Panc1 (cell line): ENCODE results near the gene SSR1.

Source experiments
- CTCF ChIP-seq: fragments of 450-650 bp; IDR thresholded peaks from 2 replicates; pipeline ENCODE4 v1.5.1; 2017; ENCODE audit warnings: mild to moderate bottlenecking
- POLR2AphosphoS5 ChIP-seq: IDR thresholded peaks from 2 replicates; pipeline ENCODE4 v1.6.1; 2012; ENCODE audit warnings: mild to moderate bottlenecking, low read depth, low read length, moderate library complexity
- TF ChIP-seq, protein P1 (sequence below), 2 experiments: IDR thresholded peaks; 2 replicates each; pipeline ENCODE4 v1.6.1; 2011 to 2012; ENCODE audit warnings: low read depth in 2 of 2, control low read depth in 1 of 2, low read length in 1 of 2, mild to moderate bottlenecking in 1 of 2, moderate library complexity in 1 of 2; ENCODE audit not compliant: insufficient read depth in 1 of 2

GRCh38 chr6:7282097-7282906 is 30.7 kb downstream of the SSR1 start:
- no peak for TF ChIP-seq CTCF
- no peak for TF ChIP-seq POLR2AphosphoS5
- TF ChIP-seq, protein P1, sequence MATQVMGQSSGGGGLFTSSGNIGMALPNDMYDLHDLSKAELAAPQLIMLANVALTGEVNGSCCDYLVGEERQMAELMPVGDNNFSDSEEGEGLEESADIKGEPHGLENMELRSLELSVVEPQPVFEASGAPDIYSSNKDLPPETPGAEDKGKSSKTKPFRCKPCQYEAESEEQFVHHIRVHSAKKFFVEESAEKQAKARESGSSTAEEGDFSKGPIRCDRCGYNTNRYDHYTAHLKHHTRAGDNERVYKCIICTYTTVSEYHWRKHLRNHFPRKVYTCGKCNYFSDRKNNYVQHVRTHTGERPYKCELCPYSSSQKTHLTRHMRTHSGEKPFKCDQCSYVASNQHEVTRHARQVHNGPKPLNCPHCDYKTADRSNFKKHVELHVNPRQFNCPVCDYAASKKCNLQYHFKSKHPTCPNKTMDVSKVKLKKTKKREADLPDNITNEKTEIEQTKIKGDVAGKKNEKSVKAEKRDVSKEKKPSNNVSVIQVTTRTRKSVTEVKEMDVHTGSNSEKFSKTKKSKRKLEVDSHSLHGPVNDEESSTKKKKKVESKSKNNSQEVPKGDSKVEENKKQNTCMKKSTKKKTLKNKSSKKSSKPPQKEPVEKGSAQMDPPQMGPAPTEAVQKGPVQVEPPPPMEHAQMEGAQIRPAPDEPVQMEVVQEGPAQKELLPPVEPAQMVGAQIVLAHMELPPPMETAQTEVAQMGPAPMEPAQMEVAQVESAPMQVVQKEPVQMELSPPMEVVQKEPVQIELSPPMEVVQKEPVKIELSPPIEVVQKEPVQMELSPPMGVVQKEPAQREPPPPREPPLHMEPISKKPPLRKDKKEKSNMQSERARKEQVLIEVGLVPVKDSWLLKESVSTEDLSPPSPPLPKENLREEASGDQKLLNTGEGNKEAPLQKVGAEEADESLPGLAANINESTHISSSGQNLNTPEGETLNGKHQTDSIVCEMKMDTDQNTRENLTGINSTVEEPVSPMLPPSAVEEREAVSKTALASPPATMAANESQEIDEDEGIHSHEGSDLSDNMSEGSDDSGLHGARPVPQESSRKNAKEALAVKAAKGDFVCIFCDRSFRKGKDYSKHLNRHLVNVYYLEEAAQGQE (IDR thresholded peaks at IDR 0.05; ENCODE audit: insufficient read depth in 1 of 2, low read depth in 2 of 2, low read length in 1 of 2), result no peak
